SK-MEL-5 (cell line): ENCODE measurements around the gene EZH1. TPM values are rescaled to one million over a fixed set of nuclear protein-coding genes. Genes with fewer than 3 reads are reported as not detected.

Source experiments
- DNase-seq: peaks from one replicate; pipeline ENCODE4 v3.0.0-alpha.2; 2016; ENCODE audit warnings: low read depth, low spot score
- in situ Hi-C: cut with HindIII; loops from 2 replicates; pipeline ENCODE4 v1.10.0; 2016; ENCODE audit warnings: low sequenced_read_pairs, high pct_unique_total_duplicates, low pct_unique_long_range_greater_than_20kb
- total RNA-seq: library from RNA; depleted of rRNA; stranded (reverse); fragments of >200 nt; shearing (Covaris generic); gene quantifications from 2 replicates; pipeline ENCODE4 v1.2.3, GENCODE V29; 2014

EZH1 gene
- total RNA-seq, 1 experiment from 2014 or later, result 14.4 TPM

DNA sequence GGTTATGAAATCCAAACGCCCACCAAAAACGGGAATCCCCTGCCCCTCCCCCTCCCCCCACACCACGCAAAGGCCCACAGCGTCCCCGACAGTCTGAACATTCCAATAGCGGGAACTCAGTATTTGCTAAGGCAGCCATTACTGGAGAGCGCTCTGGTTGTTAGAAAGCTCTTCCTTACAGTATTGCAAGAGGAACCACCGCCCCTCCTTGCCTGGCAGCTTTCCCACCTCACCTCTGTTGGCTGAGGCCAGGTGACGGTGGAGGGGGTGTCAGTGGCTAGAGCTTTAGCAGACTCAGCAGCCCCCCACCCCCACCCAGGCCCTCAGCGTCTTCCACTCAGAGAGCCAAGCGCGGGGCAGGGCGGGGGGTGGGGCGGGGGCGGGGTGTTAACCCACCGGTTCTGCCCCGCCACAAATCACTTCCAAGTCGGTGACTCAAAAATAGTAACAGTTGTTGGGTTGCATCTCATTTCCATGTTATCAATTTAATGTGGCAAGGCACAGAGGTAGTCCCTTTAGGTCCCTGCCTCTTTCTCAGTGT lies 65.8 kb downstream of the EZH1 start:
- DNase-seq, result no peak
- in situ Hi-C loops, result no loop called here

DNA sequence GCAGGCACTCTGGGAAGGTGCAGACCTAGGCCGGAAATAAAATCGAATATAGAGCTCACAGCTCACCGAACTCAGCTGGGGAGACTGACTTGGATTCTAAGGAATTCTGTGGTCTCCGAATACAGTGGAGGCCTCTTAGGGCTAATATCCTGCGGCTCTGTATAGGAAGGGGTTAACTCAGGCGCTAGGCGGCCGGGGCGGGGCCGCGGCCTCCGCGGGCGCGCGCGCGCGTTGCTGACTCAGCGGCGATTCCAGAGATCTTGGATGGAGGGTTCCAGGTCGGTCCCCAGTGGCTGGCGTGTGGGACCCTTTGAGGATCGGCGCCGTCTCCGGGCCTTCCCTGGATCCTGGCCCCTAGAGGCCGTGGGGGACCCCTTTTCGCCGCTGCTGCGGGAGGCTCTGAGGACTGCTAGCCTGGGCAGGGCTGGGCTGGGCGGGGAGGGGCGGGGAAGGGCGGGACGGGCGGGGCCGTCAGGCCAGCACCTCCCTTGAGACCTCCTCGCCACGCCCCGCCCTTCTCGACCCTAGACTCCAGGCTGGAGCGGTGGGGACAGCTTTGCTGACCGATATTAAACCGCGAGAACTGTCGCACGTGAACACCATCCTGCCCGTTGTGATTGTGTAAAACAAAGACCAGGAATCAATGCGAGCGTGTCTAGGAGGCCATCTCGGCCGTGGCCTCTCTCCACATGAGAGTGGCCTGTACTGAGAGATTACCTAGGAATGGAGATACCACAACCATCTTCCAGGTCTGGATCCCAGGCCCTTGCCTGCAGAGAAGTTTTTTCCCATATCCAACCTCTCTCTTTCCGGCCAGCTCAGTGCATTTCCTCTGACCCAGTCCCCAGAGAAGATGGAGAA lies 66.7 kb downstream of the EZH1 start:
- in situ Hi-C loops, result no loop called here

GRCh38 chr17:42677012-42677857 lies 67.6 kb downstream of the EZH1 start:
- peak; percentile 100 for DNase-seq
- in situ Hi-C loops, result no loop called here

More for the DNA sequence above, 66.7 kb downstream of the EZH1 start:
- DNase-seq, result peak; percentile 82

- DNase-seq, result no peak
- in situ Hi-C loops, result no loop called here
These were observed 68.3 kb downstream of the EZH1 start, which contains the start of gene PLEKHH3 for GRCh38 chr17:42676424-42677011. Gene PLEKHH3, minus strand, starts transcription at chr17:42676994. Its CDS starts 431 bp downstream, at chr17:42676563.

GRCh38 chr17:42675965-42676423 lies 68.8 kb downstream of the EZH1 start:
- in situ Hi-C loops, result no loop called here
- DNase-seq, result no peak

DNA sequence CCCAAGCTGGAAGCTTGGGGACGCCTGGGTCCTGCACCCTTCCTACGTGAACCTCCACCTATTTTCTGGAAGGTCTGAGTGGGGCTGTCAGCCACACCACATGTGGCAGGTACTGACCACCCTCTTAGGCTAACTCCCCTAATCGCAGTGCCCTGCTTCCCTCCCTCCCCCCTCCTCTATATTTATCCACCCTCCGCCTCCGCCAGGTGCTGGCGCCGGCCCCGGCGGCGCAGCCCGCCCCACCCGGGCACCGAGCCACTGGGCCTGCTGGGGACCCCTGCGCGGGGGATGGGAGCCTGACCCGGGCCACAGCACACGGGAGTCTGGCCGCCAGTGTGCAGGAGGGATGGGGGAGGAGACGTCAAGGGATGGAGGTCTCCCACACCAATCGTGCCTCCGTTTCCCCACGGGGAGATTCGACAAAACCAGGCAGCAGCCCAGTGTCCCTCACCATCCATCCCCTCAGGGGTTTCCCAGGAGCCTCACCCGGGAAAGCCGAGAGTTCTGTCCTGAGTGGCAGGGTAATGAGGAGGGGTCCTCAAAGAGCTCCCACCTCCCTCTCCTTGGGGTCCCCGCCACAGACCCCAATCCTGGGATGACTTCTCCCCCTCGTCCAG lies 69.4 kb downstream of the EZH1 start:
- no peak for DNase-seq
- in situ Hi-C loops, result no loop called here

- DNase-seq, result no peak
- in situ Hi-C loops, result no loop called here
These were observed 70.0 kb downstream of the EZH1 start for GRCh38 chr17:42674755-42675347.

- in situ Hi-C loops, result no loop called here
- DNase-seq, result peak; percentile 34
These were observed 70.7 kb downstream of the EZH1 start for GRCh38 chr17:42673885-42674754.

- in situ Hi-C loops, result no loop called here
- no peak for DNase-seq
These were observed 71.5 kb downstream of the EZH1 start for GRCh38 chr17:42673266-42673884.

DNA sequence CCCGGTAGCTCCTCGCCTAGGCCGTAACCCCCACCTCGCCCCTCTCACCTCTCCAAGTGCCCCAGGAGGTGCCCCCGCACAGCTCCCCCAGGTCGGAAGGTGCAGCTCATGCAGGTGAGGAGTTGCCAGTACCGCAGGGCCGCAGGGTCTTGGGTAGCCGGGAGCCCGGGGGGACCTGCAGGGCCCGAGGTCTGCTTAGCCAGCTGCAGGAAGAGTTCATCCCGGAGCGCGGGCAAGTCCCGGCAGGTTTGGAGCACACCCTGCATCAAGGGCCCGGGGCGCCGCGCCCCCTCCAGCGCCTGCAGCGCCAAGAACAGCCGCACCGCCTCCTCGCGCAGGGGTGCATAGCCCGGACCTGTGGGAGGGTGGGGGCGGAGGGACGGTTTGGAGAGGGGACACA lies 72.8 kb downstream of the EZH1 start:
- DNase-seq, result no peak
- in situ Hi-C loops, result no loop called here

GRCh38 chr17:42670789-42671657 lies 73.8 kb downstream of the EZH1 start:
- in situ Hi-C loops, result no loop called here
- no peak for DNase-seq

DNA sequence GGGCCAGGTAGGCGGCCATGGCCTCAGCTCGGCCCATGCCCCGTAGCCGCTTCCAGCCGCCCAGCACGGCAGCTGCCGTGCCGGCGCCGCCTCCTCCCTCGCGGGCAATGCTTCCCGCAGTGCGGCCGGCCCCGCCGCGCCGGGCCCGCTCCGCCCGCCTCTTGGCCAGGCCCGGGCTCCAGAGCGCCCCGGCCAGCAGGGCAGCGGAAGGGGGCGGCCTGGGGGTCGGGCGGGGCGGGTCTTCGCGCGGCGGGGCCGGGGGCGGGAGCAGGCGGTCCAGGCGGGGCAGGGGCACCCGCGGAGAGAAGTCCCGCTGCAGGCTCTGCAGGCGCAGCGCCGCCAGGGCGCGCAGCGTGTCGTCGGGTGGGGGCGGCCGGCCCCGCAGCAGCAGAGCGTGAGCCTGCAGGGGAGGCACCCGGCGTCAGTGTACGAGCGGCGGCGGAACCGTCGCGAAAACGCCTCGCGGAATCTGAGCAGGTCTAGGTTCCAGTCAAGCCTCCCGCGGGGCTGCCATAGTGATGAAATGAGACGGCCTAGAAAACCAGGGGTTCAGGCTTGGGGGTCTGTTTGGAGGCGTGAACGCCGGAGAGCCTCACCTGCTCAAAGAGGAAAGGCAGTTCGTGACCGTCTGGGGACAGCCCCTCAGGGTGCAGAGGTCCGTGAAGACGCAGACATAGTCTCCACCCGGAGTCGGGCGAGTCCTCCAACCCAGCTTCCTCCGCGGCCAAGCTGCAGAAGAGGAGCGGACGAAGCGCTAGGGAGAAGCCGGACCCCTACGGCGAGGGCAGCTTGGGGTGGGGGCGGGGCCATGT lies 74.7 kb downstream of the EZH1 start:
- in situ Hi-C loops, result no loop called here
- DNase-seq, result no peak

DNA sequence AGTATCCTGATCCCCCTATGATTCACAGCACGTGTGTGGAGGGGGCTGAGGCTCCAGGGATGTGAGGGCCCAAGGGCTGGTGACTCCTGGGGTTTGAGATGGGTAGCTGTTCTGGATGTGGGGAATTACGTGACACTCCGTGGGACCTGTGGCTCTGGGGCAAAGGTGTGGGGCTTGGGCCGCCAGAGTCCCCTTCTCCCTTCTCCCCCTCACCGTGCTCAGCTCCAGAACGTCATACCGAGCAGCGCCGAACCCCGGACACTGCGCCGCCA lies 75.2 kb downstream of the EZH1 start:
- no peak for DNase-seq
- in situ Hi-C loops, result no loop called here

DNA sequence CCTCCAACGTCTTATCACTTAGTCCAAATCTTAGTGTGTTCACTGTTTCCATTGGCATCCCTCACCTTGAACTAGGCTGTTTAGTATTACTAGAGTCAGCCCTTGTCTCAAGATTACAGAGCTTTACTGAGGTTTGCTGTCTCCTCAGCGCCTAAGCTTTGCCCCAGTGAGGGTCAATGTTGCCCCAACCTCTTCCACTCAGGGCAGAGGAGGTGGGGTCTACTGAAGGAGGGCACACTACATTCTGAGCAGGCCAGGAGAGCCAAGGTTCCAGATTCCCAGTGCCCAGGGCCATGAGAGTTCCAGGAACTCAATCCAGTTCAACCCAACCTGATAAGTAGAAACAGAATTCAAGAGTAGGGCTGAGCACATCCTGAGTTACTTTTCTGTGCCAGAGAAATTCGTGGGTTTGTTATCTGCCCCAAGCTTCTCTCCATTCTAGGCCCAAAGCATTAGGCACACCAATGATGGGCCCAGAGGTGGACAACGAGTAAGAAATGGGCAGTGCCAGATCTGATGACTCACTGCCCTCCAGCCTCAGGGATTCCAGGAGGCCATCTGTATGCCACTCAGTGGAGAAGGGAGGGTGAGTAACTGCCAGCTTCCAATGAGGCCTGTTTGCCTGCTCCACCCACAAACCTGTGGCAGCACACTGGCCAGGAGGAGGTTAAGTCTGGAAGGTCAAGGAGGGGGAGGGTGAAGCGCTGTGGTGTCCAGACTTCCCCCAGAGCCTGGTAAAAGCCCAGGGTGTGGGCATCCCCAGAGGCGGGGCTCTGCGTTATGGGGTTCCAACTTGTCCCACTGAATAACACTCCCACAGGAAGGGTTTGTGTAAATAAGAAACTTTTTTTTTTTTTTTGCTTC lies 77.5 kb downstream of the EZH1 start:
- peak; percentile 76 for DNase-seq
- in situ Hi-C loops, result no loop called here
